SK-N-MC (cell line): ENCODE results near the gene GOLT1B.

ENCODE experiments used
- EZH2 ChIP-seq: fragments of 200-600 bp; sonication (generic); IDR thresholded peaks from one replicate; pipeline ENCODE4 v1.6.1; 2017; ENCODE audit warnings: antibody characterized with exemption
- FOXP2 ChIP-seq: optimal IDR thresholded peaks from 2 replicates; pipeline ENCODE3; 2011; ENCODE audit warnings: mild to moderate bottlenecking, moderate library complexity; ENCODE audit not compliant: insufficient read depth; ENCODE audit errors: extremely low read length, control extremely low read depth

DNA sequence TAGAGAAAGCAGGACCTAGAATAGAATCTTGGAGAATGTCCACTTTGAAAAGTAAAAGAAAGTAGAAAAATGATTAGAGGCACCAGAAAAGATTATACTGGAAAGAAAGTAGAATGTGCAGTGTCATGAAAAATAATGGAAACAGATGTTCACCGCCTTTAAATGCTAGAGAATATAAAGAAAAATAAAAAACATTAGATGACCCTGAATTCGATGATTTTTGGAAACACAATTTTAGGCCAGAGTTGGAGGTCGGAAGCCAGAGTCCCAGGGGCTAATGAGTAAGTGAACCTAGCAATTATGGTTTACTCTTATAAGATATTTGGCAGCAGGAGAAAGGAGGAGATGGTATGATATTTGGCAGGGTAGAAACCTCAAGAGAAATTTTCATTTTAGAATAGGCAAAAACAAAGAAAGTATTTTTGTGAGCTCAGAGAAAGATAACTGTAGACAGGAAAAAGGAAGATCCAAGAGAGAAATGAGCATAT, 65.4 kb downstream of the GOLT1B start:
- TF ChIP-seq EZH2 (no peak), FOXP2 (no peak)
